ENCODE data around the gene HDAC4. TPM values are rescaled to one million over a fixed set of nuclear protein-coding genes. Genes with fewer than 3 reads are reported as not detected.

HDAC4 gene
- total and polyA plus RNA-seq, 9 of the 15 experiments (the other 6 are each of a cell fraction or from before 2014, with no cell fraction given): 0.11 to 20.2 (median 4.0) TPM

GRCh38 chr2:239370876-239371725, 29.7 kb downstream of the HDAC4 start (continued):
- TF ChIP-seq ZBTB8A (IDR thresholded peaks at IDR 0.05; ENCODE audit: partially characterized antibody) (no peak), GTF2B (IDR thresholded peaks at IDR 0.05; ENCODE audit: extremely low read depth, insufficient read length) (no peak), FOXO4 (CRISPR knock-in tag; IDR thresholded peaks at IDR 0.05) (no peak), NEUROD1 (IDR thresholded peaks at IDR 0.05; ENCODE audit: borderline replicate concordance, low read depth, low read length, partially characterized antibody) (no peak), ZNF696 (CRISPR knock-in tag; conservative IDR thresholded peaks at IDR 0.05) (no peak), POLR2A (conservative IDR thresholded peaks at IDR 0.05) (no peak), ZSCAN32 (CRISPR knock-in tag; IDR thresholded peaks at IDR 0.05) (no peak), RAD21 (CRISPR knock-in tag; conservative IDR thresholded peaks at IDR 0.05 in 1 of 2, IDR thresholded peaks at IDR 0.05 in 1 of 2) (no peak)
